SK-N-MC (cell line): Measurements from ENCODE around the gene SHB.

ENCODE experiments used
- EZH2 ChIP-seq: fragments of 200-600 bp; sonication (generic); IDR thresholded peaks from one replicate; pipeline ENCODE4 v1.6.1; 2017; ENCODE audit warnings: antibody characterized with exemption
- FOXP2 ChIP-seq: optimal IDR thresholded peaks from 2 replicates; pipeline ENCODE3; 2011; ENCODE audit warnings: mild to moderate bottlenecking, moderate library complexity; ENCODE audit not compliant: insufficient read depth; ENCODE audit errors: extremely low read length, control extremely low read depth

DNA sequence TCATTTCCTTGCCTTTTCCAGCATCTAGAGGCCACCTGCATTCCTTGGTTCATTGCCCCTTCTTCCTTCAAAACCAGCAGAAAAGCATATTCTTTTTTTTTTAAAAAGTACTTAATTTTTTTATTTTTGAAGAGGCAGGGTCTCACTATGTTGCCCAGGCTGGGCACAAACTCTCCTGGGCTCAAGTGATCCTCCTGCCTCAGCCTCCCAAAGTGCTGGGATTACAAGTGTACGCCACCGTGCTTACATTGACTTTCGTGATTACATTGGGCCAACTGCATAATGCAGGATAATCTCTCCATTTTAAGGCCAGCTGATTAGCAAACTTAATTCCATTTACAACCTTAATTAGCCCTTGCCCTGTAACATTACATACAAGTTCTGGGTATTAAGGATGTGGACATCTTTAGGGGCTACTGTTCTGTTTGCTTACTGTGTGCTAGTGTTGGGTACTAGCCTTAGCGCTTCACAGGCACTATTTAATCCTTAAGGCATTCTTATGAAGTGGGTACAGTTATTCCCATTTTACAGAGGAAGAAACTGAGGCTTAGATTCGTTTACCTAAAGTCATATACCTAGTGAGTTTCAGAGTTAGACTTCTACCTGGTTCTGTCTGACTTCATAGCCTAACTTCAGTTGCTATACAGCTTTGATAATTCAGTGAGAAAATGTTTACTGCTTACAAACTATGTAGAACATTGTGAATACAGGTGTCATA, 198.8 kb downstream of the SHB start:
- TF ChIP-seq EZH2 (no peak), FOXP2 (no peak)
